Upper lobe of right lung (tissue), 1 donor: Measurements from ENCODE around the gene ZFAND3. TPM values are rescaled to one million over a fixed set of nuclear protein-coding genes. Genes with fewer than 3 reads are reported as not detected.
"Not testable (repeated sequence)": the region's sequence is repeated elsewhere in the genome, so short reads cannot be mapped to it uniquely, and the experiment has no call there.

Experiments used
- ATAC-seq: fragments of 200-7000 bp; cut with Tn5 transposase; one replicate; pipeline ENCODE4 v1.9.1; 2020; ENCODE audit warnings: mild to moderate bottlenecking, moderate library complexity
- DNase-seq: peaks from one replicate; pipeline ENCODE4 v3.0.0-alpha.2; 2020
- H3K27ac ChIP-seq: fragments of 200-600 bp; one replicate; pipeline ENCODE4 v1.8.0; 2022
- H3K27me3 ChIP-seq: fragments of 200-600 bp; one replicate; pipeline ENCODE4 v1.8.0; 2022; ENCODE audit warnings: mild to moderate bottlenecking
- H3K36me3 ChIP-seq: fragments of 200-600 bp; one replicate; pipeline ENCODE4 v1.8.0; 2022
- H3K4me1 ChIP-seq: fragments of 200-600 bp; one replicate; pipeline ENCODE4 v1.8.0; 2022
- H3K4me3 ChIP-seq: fragments of 200-600 bp; one replicate; pipeline ENCODE4 v1.8.0; 2022; ENCODE audit warnings: mild to moderate bottlenecking
- H3K9me3 ChIP-seq: fragments of 200-600 bp; one replicate; pipeline ENCODE4 v1.8.0; 2022
- CTCF ChIP-seq: fragments of 200-600 bp; IDR thresholded peaks from one replicate; pipeline ENCODE4 v1.8.0; 2022; ENCODE audit warnings: antibody characterized with exemption
- intact Hi-C: fragments of 100-400 bp; cut with DNase I; formaldehyde crosslinking; loops from one replicate; pipeline ENCODE4 v1.11.0; 2022
- total RNA-seq: library from RNA; stranded (reverse); fragmentation: NEBNext Ultra II Directional; extraction: Animal tissue kit (Norgen Biotek cat#: 25700); gene quantifications from one replicate; pipeline ENCODE4 v1.2.1, GENCODE V29; 2021
- donor health status: DM: no; HTN: yes; CAD: no; lungs with severe emphysema.

The ZFAND3 gene
- total RNA-seq, 1 donor from 2014 or later: 69.1 TPM

DNA sequence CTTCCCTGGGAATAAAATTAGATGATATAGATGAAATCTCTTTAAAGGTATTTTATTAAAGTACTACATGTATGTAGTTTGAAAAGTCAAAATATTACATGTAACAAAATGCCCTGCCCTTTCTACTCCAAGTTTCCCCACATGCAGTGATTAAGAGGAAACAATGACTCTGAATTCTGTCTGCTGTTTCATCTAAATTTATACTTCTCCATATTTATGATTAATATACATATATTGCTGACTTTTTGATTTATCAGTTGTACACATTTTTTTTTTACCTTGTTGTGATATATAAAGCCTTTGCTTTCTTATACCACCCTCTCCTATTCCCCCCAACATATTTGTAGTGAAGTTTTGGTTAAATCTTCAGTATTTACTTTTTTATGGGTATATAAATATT is 127.9 kb downstream of the ZFAND3 start:
- Histone ChIP-seq H3K27ac (no peak overlapping the region), H3K9me3 (no peaks in the 10 kb centered on the region), H3K4me3 (no peak overlapping the region), H3K27me3 (no peaks in the 10 kb centered on the region), H3K4me1 (peaks cover 9% of the 10 kb centered on the region), H3K36me3 (no peaks in the 10 kb centered on the region)
- DNase-seq: no peak
- intact Hi-C loops: no loop called here
- ATAC-seq: no peak
- TF ChIP-seq CTCF: no peak

- H3K27ac ChIP-seq, H3K4me1 ChIP-seq, ATAC-seq, H3K4me3 ChIP-seq, H3K27me3 ChIP-seq, H3K36me3 ChIP-seq, intact Hi-C loops, DNase-seq, H3K9me3 ChIP-seq: not testable (repeated sequence)
These were observed 129.1 kb downstream of the ZFAND3 start for GRCh38 chr6:37948584-37948983.

- intact Hi-C loops: no loop called here
- Histone ChIP-seq H3K4me3 (no peak overlapping the region), H3K36me3 (no peaks in the 10 kb centered on the region), H3K27me3 (no peaks in the 10 kb centered on the region), H3K4me1 (peaks cover 13% of the 10 kb centered on the region), H3K27ac (no peak overlapping the region), H3K9me3 (no peaks in the 10 kb centered on the region)
- ATAC-seq: no peak
- no peak for TF ChIP-seq CTCF
- DNase-seq: no peak
These were observed 132.5 kb downstream of the ZFAND3 start for GRCh38 chr6:37952027-37952426.

- Histone ChIP-seq H3K4me3 (no peak overlapping the region), H3K36me3 (no peaks in the 10 kb centered on the region), H3K9me3 (no peaks in the 10 kb centered on the region), H3K27ac (no peak overlapping the region), H3K4me1 (peaks cover 8% of the 10 kb centered on the region), H3K27me3 (no peaks in the 10 kb centered on the region)
- intact Hi-C loops: no loop called here
- TF ChIP-seq CTCF: no peak
- DNase-seq (no peak), ATAC-seq (no peak)
These were observed 135.3 kb downstream of the ZFAND3 start for GRCh38 chr6:37954791-37955190.

- H3K27me3 ChIP-seq: no peaks in the 10 kb centered on the region
- no peak for TF ChIP-seq CTCF
- no peak for DNase-seq
- intact Hi-C loops: no loop called here
- H3K27ac ChIP-seq: no peak overlapping the region
- ATAC-seq: no peak
- no peaks in the 10 kb centered on the region for H3K9me3 ChIP-seq
- H3K4me3 ChIP-seq: no peak overlapping the region
- no peaks in the 10 kb centered on the region for H3K36me3 ChIP-seq
- peaks cover 8% of the 10 kb centered on the region for H3K4me1 ChIP-seq
These were observed 137.3 kb downstream of the ZFAND3 start for GRCh38 chr6:37956711-37957275.

DNA sequence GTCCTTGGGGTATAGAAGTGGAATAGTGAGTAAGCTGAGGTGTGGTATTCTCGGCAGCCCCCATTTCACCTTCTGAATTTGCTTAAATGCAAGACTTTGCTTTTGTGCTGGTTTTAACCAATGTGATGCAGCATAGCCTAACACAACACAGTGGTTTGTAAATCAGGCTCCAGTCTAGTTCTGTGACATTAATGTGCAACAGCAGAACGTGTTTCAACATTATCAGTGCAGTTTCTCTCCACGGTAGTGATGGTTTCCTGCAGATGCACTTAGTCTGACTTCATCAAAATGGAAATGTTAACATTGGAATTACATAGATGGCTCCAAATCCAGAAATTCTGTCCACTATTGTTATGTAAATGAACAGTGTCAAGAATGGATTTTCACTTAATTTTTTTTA is 139.5 kb downstream of the ZFAND3 start:
- no peak for DNase-seq
- no peaks in the 10 kb centered on the region for H3K36me3 ChIP-seq
- no peak overlapping the region for H3K27ac ChIP-seq
- H3K9me3 ChIP-seq: no peaks in the 10 kb centered on the region
- no peak overlapping the region for H3K4me3 ChIP-seq
- no peak for ATAC-seq
- no peak for TF ChIP-seq CTCF
- H3K27me3 ChIP-seq: no peaks in the 10 kb centered on the region
- H3K4me1 ChIP-seq: peaks cover 8% of the 10 kb centered on the region
- intact Hi-C loops: no loop called here
